ENCODE measurements around the gene DUSP22.
A peak's percentile ranks its signal among the peaks of the same experiment; 100 is the strongest.

The DUSP22 gene

DNA sequence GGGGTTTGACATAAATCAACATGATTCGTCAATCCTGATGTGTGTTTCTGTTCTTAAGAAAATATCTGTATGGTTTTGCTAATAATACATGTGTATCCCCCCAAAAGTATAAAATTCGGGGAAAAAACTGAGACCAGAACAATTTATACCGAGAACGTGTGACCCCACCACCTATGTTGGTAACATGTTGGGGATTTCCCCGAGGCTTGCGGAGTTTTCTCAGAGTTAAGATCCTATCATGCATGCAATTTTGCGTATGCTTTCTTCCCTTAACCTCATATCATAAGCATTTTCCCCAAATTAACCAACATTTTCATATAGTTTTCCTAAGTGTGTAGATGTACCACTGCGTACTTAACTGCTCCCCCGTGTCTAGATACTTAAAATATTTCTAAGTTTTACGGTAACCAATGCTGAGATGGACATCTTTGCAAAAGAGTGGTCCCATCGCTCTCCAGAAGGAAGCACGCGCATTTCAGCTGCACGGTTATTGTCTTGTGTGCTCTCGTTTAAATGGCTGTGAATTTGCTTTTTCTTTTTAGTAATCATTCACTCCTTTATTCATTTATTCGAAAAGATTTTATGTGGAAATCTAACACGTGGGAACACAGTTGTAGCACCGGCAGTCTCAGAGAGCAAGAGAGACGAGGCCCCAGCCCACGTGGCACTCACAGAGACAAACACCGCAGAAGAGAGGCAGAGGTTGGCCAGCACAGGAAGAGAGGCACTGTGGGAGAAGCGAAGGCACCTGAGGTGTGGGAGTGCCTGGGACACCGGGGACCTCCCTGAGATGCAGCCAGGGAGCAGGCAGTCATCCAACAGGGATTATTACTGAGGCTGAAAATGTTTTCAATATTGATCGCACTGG lies 86.0 kb downstream of the DUSP22 start:
- Mint-ChIP-seq H3K4me3 (no peak overlapping the region), H3K4me1 (ENCODE audit: low read depth) (peaks cover 15% of the 10 kb centered on the region), H3K9me3 (no peaks in the 10 kb centered on the region), H3K27ac (no peak overlapping the region), H3K36me3 (ENCODE audit: low read depth) (no peaks in the 10 kb centered on the region), H3K27me3 (peaks cover 23% of the 10 kb centered on the region)

DNA sequence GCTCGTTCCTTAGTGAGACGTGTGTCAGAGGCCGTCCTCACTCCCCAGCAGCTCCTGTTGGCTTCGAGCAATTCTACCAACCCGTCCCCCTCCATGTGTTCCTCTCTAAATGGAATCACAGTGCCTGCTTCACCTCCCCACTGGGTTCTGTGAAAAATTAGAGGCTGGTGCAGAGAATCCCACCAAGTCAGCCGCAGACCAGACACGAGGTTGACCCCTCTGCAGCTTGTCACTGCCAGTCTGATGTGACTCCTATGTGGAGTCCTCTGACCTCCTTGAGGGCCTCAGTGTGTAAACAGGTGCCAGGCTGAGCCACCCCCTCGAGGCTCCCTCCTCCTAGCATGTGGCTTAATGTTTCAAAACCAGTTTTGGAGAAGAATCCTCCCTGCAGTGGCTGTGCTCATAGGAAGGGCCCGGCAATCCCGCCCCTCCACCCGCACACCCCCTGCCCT lies 86.7 kb downstream of the DUSP22 start:
- Mint-ChIP-seq H3K4me3 (no peak overlapping the region), H3K4me1 (ENCODE audit: low read depth) (peaks cover 15% of the 10 kb centered on the region), H3K27ac (no peak overlapping the region), H3K36me3 (ENCODE audit: low read depth) (no peaks in the 10 kb centered on the region), H3K27me3 (peaks cover 22% of the 10 kb centered on the region), H3K9me3 (no peaks in the 10 kb centered on the region)

DNA sequence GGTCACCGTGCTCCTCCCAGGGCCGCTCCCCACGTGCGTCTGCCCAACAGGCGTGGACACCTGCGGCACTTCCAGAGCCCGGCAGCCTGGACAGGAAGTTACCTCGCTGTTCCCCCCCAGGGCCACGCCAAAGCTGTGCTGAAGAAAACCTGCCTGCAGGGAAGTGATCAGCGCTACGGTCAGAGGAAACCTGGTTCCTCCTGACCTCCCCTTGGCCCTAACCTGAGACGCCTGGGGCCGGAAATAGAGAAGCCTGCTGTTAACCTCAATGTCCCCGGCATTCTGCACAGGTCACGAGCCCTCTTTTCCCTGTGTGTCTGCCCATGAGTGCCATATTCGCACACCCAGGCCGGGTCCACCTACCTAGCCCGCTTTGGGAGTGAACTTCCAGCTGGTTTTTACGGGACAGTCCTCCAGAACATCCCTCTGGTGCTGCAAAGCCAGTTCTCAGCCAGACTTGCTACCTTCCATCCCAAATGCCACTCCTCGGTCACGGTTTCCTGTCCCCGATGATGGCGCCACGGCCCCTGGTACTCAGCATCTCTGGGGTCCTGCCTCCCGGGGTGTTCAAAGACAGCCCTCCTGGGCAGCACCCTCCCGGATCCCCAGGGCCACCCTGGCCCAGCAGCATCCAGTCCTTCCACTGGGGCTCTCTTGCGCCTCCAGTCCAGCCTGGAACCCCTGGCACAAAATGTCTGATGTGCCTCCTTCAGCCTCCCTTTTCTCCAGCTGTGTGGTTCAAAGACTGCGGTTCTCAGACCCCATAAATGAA lies 87.3 kb downstream of the DUSP22 start:
- H3K4me3 Mint-ChIP-seq = no peak overlapping the region
- peaks cover 22% of the 10 kb centered on the region for H3K27me3 Mint-ChIP-seq
- peaks cover 15% of the 10 kb centered on the region for H3K4me1 Mint-ChIP-seq (ENCODE audit: low read depth)
- H3K27ac Mint-ChIP-seq = no peak overlapping the region
- H3K9me3 Mint-ChIP-seq = no peaks in the 10 kb centered on the region
- H3K36me3 Mint-ChIP-seq (ENCODE audit: low read depth) = no peaks in the 10 kb centered on the region

DNA sequence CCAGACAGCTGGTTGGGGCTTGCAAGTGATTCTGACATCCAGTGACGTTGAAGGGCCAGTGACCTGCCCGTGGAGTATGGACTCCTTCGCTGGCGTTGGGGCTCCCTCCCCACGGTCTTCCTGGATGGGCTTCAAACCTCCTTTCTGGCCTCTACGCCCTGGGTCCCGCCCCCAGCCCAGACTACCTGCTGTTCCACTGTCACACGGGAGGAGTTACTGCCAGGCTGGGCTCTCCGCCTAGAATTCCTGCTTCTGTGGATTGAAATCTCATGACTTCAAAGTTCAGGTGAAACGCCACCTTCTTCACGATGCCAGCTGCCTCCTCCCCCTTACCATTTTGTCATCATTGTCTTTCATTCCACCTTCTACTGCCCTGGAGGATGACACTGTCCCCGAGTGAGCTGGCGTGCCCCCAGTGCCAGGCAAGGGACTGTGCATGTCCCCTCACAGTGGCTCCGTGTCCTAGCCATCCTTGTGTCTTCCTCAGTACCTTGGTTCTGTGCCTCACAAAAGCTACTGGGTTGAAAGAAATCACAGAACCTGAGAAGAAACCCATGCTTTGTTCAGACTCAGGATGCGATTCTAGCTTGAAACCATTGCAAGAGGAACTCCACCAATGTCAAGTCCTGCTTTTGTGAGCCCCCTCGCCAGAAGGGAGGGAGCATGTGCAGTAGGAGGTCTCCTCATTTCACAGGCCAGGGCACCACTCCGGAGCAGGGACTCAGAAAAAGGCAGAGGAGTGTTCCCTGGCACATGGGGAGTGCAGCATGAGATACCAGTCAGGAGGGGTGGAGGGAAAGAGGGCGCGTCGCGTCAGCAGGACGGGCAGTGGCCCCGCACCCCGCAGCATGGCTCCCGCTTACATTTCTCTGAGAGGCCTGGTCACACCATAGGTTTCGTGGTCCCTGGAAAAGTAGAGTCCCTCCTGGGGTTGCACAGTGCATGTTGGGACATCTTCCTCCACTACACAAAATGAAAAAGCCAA lies 88.2 kb downstream of the DUSP22 start:
- Mint-ChIP-seq H3K27me3 (peaks cover 21% of the 10 kb centered on the region), H3K36me3 (ENCODE audit: low read depth) (no peaks in the 10 kb centered on the region), H3K4me3 (no peak overlapping the region), H3K27ac (no peak overlapping the region), H3K4me1 (ENCODE audit: low read depth) (peaks cover 15% of the 10 kb centered on the region), H3K9me3 (no peaks in the 10 kb centered on the region)

DNA sequence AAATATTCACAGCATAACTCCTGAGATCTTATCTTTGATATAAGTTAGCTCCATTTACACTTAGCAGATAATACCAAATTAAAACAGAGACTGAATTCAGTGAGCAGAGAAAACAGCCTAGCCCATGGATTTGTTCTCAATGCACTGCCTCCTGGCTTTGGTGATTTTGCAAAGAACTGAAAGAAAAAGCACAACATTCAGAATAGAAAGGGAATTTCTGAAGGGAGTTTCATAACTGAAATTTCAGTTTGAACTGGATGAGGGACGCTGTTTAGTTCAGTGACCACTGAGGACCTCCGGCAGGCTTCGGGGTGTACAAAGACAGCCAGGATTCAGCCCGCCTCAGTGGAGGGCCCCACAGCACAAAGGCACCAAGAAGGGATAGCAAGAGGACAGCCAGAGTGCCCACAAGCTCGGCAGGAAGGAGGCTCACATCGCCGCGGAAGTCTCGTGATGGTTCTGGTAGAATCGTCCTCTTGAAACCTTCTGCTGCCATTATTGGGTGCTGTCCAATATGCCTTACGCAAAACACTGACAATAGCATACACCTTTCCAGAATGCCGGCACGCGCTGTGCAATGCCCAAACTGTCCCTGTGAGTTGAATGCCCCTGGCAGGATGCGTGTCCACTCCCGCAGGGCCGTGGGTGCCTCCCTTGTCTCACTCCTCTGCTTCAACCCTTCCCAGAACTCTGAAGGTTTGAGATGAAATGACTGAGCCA lies 89.6 kb downstream of the DUSP22 start:
- H3K27me3 Mint-ChIP-seq = peaks cover 21% of the 10 kb centered on the region
- no peaks in the 10 kb centered on the region for H3K9me3 Mint-ChIP-seq
- no peak overlapping the region for H3K4me3 Mint-ChIP-seq
- peaks cover 13% of the 10 kb centered on the region for H3K4me1 Mint-ChIP-seq (ENCODE audit: low read depth)
- no peaks in the 10 kb centered on the region for H3K36me3 Mint-ChIP-seq (ENCODE audit: low read depth)
- H3K27ac Mint-ChIP-seq = no peak overlapping the region

DNA sequence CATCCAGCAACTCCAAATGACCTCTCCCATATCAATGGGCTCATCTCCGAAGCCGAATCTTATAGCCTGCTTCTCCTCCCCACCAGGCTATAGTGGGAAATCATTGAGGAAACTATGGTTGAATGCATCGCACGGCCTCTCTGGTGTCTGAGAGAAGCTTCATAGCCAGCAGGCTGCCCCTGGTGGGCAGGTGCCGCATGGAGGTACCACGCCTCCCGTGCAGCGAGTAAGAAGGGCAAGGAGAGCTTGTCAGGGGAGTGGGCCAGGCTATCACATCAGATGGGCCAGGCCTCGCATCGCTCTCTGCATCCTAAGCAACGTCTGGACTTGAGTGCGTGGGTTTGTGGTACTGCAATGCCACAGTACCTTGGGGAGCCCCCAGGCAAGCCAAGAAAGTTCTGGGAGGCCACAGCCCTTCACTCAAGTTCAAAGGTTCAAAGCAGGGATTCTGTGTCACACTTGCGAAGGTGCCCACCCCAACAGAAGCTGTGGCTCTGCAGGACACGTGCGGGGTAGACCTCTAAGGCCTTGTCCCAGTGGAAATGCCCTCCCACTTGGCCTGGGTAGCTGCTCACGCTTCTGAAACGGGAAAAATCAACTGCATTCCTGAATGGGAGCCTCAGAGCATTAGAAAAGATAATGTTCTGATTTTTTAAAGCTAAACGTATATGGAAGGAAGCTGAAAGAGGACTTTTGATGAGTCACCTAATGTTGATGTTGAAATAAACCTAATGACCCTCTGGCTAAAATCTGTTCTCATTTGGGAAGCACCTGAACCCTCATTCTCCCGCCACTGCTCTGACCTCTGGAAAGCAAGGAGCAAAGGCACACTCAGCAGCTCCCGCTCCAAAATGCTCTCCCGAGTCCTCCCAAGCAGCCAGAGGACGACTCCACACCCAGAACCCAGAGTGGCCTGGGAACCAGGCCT lies 90.9 kb downstream of the DUSP22 start:
- no peaks in the 10 kb centered on the region for H3K36me3 Mint-ChIP-seq (ENCODE audit: low read depth)
- no peak overlapping the region for H3K27ac Mint-ChIP-seq
- H3K4me3 Mint-ChIP-seq = no peak overlapping the region
- peaks cover 21% of the 10 kb centered on the region for H3K27me3 Mint-ChIP-seq
- no peaks in the 10 kb centered on the region for H3K9me3 Mint-ChIP-seq
- peaks cover 4% of the 10 kb centered on the region for H3K4me1 Mint-ChIP-seq (ENCODE audit: low read depth)

DNA sequence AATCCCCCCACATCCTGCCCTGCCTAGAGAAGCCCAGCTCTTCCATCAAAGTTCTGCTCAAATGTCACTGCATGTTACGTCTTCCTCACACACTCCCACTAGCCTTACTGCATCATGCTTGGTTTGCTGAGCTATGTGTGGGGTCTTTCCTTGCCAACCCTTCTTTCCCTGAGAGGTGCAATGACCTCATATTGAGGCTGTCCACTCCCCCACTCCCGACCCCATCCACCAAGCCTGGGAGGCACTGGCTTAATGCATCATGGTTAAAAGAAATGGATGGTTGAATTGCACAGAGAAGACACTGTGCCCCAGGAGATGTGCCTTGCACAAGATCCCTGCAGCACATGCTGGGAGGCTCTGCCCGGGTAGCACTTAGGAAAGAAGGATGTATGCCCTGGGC lies 91.6 kb downstream of the DUSP22 start:
- no peaks in the 10 kb centered on the region for H3K36me3 Mint-ChIP-seq (ENCODE audit: low read depth)
- peaks cover 5% of the 10 kb centered on the region for H3K4me1 Mint-ChIP-seq (ENCODE audit: low read depth)
- no peaks in the 10 kb centered on the region for H3K9me3 Mint-ChIP-seq
- peaks cover 26% of the 10 kb centered on the region for H3K27me3 Mint-ChIP-seq
- H3K4me3 Mint-ChIP-seq = no peak overlapping the region
- H3K27ac Mint-ChIP-seq = no peak overlapping the region

DNA sequence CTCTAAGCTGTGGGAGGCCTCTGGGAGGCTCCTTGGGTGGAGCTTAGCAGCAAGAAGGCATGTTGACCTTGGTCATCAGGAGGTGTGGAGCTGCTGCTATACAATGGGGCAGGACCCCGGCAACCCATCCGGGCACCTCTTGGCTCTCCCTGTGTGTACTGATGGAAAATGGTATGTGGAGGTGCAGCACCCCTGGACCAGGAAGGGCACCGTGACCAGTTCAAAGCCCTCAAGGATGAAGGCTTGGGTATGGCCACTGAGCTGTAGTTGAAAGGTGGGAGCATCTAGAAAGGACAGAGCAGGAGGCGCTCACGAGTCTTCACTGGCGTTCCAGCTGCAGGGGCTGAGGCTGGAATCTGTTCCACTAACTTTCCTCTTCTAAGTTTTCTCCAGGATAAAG lies 92.6 kb downstream of the DUSP22 start:
- Mint-ChIP-seq H3K27ac (no peak overlapping the region), H3K9me3 (no peaks in the 10 kb centered on the region), H3K27me3 (peaks cover 26% of the 10 kb centered on the region), H3K36me3 (ENCODE audit: low read depth) (no peaks in the 10 kb centered on the region), H3K4me3 (no peak overlapping the region), H3K4me1 (ENCODE audit: low read depth) (peaks cover 15% of the 10 kb centered on the region)

DNA sequence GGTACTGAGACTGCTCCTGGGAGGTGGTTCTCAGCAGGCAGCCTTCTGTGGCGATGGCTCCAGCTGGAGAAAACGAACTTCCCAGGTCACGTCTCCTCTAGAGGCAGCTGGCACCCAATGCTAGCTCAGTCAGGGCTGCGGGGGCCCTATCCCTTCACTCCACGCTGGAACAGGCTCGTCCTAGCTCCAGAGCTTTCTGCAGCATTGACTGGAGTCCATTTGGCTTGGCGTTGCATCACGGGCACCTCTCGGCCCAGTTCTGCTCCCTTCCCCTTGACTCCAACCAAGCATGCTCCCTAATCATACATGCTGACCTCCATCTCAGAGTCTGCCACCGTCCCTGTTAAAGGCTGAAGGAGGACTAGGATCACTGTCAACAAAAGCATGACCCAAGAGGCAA lies 93.3 kb downstream of the DUSP22 start:
- Mint-ChIP-seq H3K4me3 (no peak overlapping the region), H3K27me3 (peaks cover 22% of the 10 kb centered on the region), H3K9me3 (no peaks in the 10 kb centered on the region), H3K27ac (no peak overlapping the region), H3K4me1 (ENCODE audit: low read depth) (peaks cover 22% of the 10 kb centered on the region), H3K36me3 (ENCODE audit: low read depth) (no peaks in the 10 kb centered on the region)

DNA sequence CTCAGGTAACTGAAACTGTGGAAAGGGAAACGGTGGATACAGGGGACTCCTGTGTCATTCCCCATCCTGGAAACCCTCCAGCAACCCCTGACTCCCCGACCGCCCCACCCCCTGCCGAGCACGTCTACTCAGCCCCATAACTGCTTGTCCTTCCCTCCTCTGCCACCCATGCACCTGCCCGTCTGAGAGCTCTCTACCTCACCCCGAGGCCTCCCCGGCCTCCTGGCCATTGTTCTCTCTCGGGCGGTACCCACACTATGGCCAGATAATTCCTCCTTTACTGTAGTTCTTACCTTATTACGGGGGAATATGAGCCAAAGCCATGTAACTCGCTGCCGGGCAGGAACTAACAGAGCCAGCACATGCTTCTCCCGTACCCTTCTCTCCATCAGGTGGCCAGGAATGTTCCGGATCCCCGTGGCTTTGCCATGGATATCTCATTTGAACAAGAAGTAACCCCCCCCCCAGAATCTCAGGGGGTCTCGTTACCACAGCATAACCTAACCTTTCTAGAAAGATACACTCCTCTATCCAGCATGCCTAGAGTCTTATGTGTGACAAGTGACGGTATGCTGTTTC lies 94.5 kb downstream of the DUSP22 start:
- peaks cover 30% of the 10 kb centered on the region for H3K4me1 Mint-ChIP-seq (ENCODE audit: low read depth)
- H3K9me3 Mint-ChIP-seq = no peaks in the 10 kb centered on the region
- H3K36me3 Mint-ChIP-seq (ENCODE audit: low read depth) = no peaks in the 10 kb centered on the region

DNA sequence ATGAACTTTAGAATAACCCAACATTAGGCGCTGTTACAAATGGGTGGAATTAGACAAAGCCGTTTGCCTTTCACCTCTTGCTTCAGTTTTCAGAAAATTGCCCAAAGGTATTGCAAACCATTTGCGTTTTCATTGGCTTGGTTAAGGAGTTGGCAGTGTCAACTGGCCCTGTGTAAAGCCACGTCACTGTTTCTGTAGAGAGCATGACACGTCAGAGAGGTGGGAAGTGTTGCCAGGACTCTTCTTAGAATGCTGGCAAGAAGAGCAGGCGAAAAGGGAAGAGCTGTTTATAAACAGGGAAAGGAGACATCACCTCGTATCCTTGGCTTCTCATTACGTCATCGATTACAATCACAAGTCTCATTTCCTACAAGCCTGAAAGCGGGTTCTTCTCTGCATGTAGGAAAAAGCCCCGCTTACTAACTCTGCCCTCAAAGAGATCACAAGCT lies 95.0 kb downstream of the DUSP22 start:
- H3K9me3 Mint-ChIP-seq = no peaks in the 10 kb centered on the region
- H3K27ac Mint-ChIP-seq = no peak overlapping the region
- H3K4me3 Mint-ChIP-seq = no peak overlapping the region
- peaks cover 15% of the 10 kb centered on the region for H3K27me3 Mint-ChIP-seq
- H3K36me3 Mint-ChIP-seq (ENCODE audit: low read depth) = peaks cover under 1% of the 10 kb centered on the region
- peaks cover 30% of the 10 kb centered on the region for H3K4me1 Mint-ChIP-seq (ENCODE audit: low read depth)

More for the DNA sequence above, 94.5 kb downstream of the DUSP22 start:
- Mint-ChIP-seq H3K27ac (no peak overlapping the region), H3K27me3 (peaks cover 17% of the 10 kb centered on the region), H3K4me3 (no peak overlapping the region)

DNA sequence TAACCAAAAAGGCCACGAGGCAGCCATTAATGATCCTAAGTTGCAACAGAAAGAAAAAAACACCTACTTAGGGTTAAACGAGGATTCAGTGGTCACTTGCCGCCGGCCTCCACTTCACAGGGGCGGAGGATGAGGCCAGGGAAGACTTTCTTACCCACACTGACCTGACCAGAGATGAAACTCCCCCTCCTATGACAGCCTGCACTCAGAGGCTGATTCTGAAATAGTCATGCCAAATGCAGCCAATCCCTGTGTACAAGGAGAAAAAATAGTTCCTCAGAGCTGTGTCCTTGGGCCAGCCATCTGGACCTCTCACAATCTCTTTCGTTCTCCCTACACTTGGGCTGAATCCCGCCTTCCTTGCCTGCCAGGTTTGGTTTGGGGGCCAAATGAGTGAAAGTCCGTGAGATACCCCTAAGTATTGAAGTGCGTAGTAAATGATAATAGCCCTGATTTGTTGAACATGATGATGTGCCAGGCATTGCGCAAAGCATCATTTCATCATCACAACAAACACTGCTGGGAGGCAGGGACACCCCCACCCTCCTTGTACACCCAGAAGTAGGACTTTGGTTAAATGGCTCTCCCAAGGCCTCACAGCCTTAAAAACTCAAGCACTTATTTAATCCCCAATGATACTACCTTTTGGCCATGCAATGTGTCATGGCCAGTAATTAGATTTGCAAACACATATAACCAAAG lies 96.1 kb downstream of the DUSP22 start:
- no peak overlapping the region for H3K4me3 Mint-ChIP-seq
- H3K36me3 Mint-ChIP-seq (ENCODE audit: low read depth) = peaks cover 8% of the 10 kb centered on the region
- H3K27ac Mint-ChIP-seq = peak overlapping the region; percentile 29
- peaks cover 30% of the 10 kb centered on the region for H3K4me1 Mint-ChIP-seq (ENCODE audit: low read depth)
- peaks cover 15% of the 10 kb centered on the region for H3K27me3 Mint-ChIP-seq
- H3K9me3 Mint-ChIP-seq = no peaks in the 10 kb centered on the region

Measured in stimulated activated naive CD8-positive, alpha-beta T cell treated with anti-CD3 and anti-CD28 coated beads, Interleukin-15, Interleukin-2, amounts not matched to agents 100 ng/mL and 50 ng/mL, for 24 hours (primary cell).